ENCODE results near the gene AKR7A2. TPM values are rescaled to one million over a fixed set of nuclear protein-coding genes. Genes with fewer than 3 reads are reported as not detected.

AKR7A2 gene
- polyA plus RNA-seq, 3 donors, result 19.5 to 117 (median 89.3) TPM

DNA sequence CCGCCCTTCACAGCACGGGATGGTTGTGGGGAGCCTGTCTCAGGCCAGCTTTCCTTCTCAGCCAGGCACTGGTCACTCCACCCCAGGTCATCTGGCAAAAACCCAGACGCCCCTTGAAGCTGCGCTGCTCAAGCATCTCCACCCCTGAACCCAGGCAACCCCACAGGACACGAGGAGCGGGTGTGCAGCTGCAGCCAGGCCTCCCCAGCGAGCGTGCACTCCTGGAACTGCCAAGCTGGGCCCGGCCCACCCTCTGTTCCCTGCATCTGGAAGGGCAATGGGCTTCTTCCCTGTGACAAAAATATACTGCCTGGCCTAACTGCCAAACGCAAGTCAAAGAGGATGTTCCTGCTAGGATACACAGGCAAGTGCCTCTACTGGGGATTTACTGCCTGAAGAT is 39.9 kb upstream of the AKR7A2 start:
- peaks cover 28% of the 10 kb centered on the region for H3K4me1 Mint-ChIP-seq
- H3K9me3 ChIP-seq (replicated peaks in 1 of 2; ENCODE audit: control insufficient read depth in 1 of 2, insufficient read depth in 1 of 2, low read length in 2 of 2), result no peaks in the 10 kb centered on the region
- H3K27me3 Mint-ChIP-seq (ENCODE audit: low read depth in 3 of 3), result peaks cover 0 to 1% (median 0%) of the 10 kb centered on the region in 3 donors
- no peak overlapping the region for H3K9ac ChIP-seq (ENCODE audit: insufficient read depth, low read length, poor library complexity, severe bottlenecking)
- no peak overlapping the region for H3K4me3 Mint-ChIP-seq
- peaks cover 23 to 30% of the 10 kb centered on the region in 2 donors for H3K4me1 ChIP-seq (ENCODE audit: control insufficient read depth in 1 of 2, insufficient read depth in 2 of 2, low read length in 2 of 2)
- intact Hi-C loops (cut with micrococcal nuclease), result no loop called here
- H2AFZ ChIP-seq (ENCODE audit: insufficient read depth, low read depth, low read length, poor library complexity, severe bottlenecking), result no peak overlapping the region
- H3K9me3 Mint-ChIP-seq, result peaks cover 0 to 4% (median 0%) of the 10 kb centered on the region in 7 donors
- TF ChIP-seq CTCF (IDR thresholded peaks at IDR 0.05), result no peak
- WGBS (ENCODE audit: insufficient coverage), result 98% methylated on average over 9 of the region's 10 CpGs
- peaks cover 84% of the 10 kb centered on the region for H4K20me1 ChIP-seq (ENCODE audit: insufficient read depth, low read length)
- no peaks in the 10 kb centered on the region for H3K79me2 ChIP-seq (ENCODE audit: insufficient read depth, low read length)
- H3K27me3 ChIP-seq (ENCODE audit: control insufficient read depth in 2 of 2, insufficient read depth in 2 of 2, low read length in 2 of 2), result no peaks in the 10 kb centered on the region
- peak overlapping the region in 3 of 7 donors; percentile 8 to 56 (median 18) for H3K27ac Mint-ChIP-seq
- no peak for DNase-seq
- H3K36me3 Mint-ChIP-seq, result peaks cover 74 to 85% of the 10 kb centered on the region in 2 donors
- no peak overlapping the region for H3K27ac ChIP-seq (ENCODE audit: low read depth in 1 of 2, low read length in 2 of 2)
- H3K4me3 ChIP-seq (replicated peaks in 1 of 3; ENCODE audit: low read depth in 2 of 3, low read length in 3 of 3), result no peak overlapping the region
- H3K36me3 ChIP-seq (replicated peaks in 1 of 2; ENCODE audit: control insufficient read depth in 1 of 2, insufficient read depth in 2 of 2, low read length in 2 of 2), result peaks cover 65 to 80% of the 10 kb centered on the region in 2 donors
- H3K4me2 ChIP-seq (replicated peaks; ENCODE audit: extremely low read depth, low read length, poor library complexity, severe bottlenecking), result no peak overlapping the region

- TF ChIP-seq CTCF (IDR thresholded peaks at IDR 0.05), result no peak
- H3K36me3 Mint-ChIP-seq, result peaks cover 67 to 76% of the 10 kb centered on the region in 2 donors
- peaks cover 0 to 1% (median 0%) of the 10 kb centered on the region in 3 donors for H3K27me3 Mint-ChIP-seq (ENCODE audit: low read depth in 3 of 3)
- no peak for DNase-seq
- H3K4me1 Mint-ChIP-seq, result peaks cover 39% of the 10 kb centered on the region
- WGBS (ENCODE audit: insufficient coverage), result no CpG with 5 or more reads among the region's 5 CpGs
- no peaks in the 10 kb centered on the region for H3K79me2 ChIP-seq (ENCODE audit: insufficient read depth, low read length)
- H3K9me3 ChIP-seq (replicated peaks in 1 of 2; ENCODE audit: control insufficient read depth in 1 of 2, insufficient read depth in 1 of 2, low read length in 2 of 2), result no peaks in the 10 kb centered on the region
- H3K4me3 ChIP-seq (replicated peaks in 1 of 3; ENCODE audit: low read depth in 2 of 3, low read length in 3 of 3), result no peak overlapping the region
- peaks cover 34 to 41% of the 10 kb centered on the region in 2 donors for H3K4me1 ChIP-seq (ENCODE audit: control insufficient read depth in 1 of 2, insufficient read depth in 2 of 2, low read length in 2 of 2)
- H3K27me3 ChIP-seq (ENCODE audit: control insufficient read depth in 2 of 2, insufficient read depth in 2 of 2, low read length in 2 of 2), result no peaks in the 10 kb centered on the region
- peaks cover 55 to 68% of the 10 kb centered on the region in 2 donors for H3K36me3 ChIP-seq (replicated peaks in 1 of 2; ENCODE audit: control insufficient read depth in 1 of 2, insufficient read depth in 2 of 2, low read length in 2 of 2)
- H3K27ac Mint-ChIP-seq, result peak overlapping the region in 2 of 7 donors; percentile 46 to 73
- no peak overlapping the region for H3K9ac ChIP-seq (ENCODE audit: insufficient read depth, low read length, poor library complexity, severe bottlenecking)
- intact Hi-C loops (cut with micrococcal nuclease), result no loop called here
- H3K27ac ChIP-seq (ENCODE audit: low read depth in 1 of 2, low read length in 2 of 2), result no peak overlapping the region
- no peak overlapping the region for H3K4me2 ChIP-seq (replicated peaks; ENCODE audit: extremely low read depth, low read length, poor library complexity, severe bottlenecking)
- peaks cover 0 to 4% (median 0%) of the 10 kb centered on the region in 7 donors for H3K9me3 Mint-ChIP-seq
- H3K4me3 Mint-ChIP-seq, result no peak overlapping the region
- H4K20me1 ChIP-seq (ENCODE audit: insufficient read depth, low read length), result peaks cover 75% of the 10 kb centered on the region
- no peak overlapping the region for H2AFZ ChIP-seq (ENCODE audit: insufficient read depth, low read depth, low read length, poor library complexity, severe bottlenecking)
Observed at GRCh38 chr1:19350566-19350965, 38.6 kb upstream of the AKR7A2 start.
